Astrocyte (in vitro differentiated cells and primary cell): ENCODE results near the gene RTRAF. TPM values are rescaled to one million over a fixed set of nuclear protein-coding genes. Genes with fewer than 3 reads are reported as not detected.

Experiments
- DNase-seq: peaks from one replicate; pipeline ENCODE4 v3.0.0-alpha.2; 2010; ENCODE audit warnings: low read depth
- FAIRE-seq: peaks from 2 replicates; lab custom pipeline; 2011; peaks lifted over from hg19 to GRCh38; lab: Jason Lieb, UNC
- H2AFZ ChIP-seq: 2 replicates; pipeline ENCODE4 v1.6.0; 2012; ENCODE audit warnings: low read depth, low read length, inconsistent platforms
- H3K27ac ChIP-seq: 2 replicates; pipeline ENCODE4 v1.5.1; 2011; ENCODE audit warnings: low read depth, low read length, inconsistent platforms
- H3K27me3 ChIP-seq: 2 replicates; pipeline ENCODE4 v1.6.0; 2011; ENCODE audit warnings: low read length, inconsistent platforms; ENCODE audit not compliant: insufficient read depth
- H3K36me3 ChIP-seq: 2 replicates; pipeline ENCODE4 v1.5.1; 2011; ENCODE audit warnings: low read length, inconsistent platforms; ENCODE audit not compliant: insufficient read depth
- H3K4me1 ChIP-seq: 2 replicates; pipeline ENCODE4 v1.5.1; 2011; ENCODE audit warnings: low read length, inconsistent platforms; ENCODE audit not compliant: insufficient read depth
- H3K4me2 ChIP-seq: 2 replicates; pipeline ENCODE4 v1.6.0; 2012; ENCODE audit warnings: low read length, inconsistent platforms
- H3K4me3 ChIP-seq: 2 replicates; pipeline ENCODE4 v1.5.1; 2011; ENCODE audit warnings: low read depth, mild to moderate bottlenecking, low read length, inconsistent platforms; ENCODE audit not compliant: insufficient read depth
- H3K79me2 ChIP-seq: 2 replicates; pipeline ENCODE4 v1.6.0; 2012; ENCODE audit warnings: mild to moderate bottlenecking, low read length, inconsistent platforms; ENCODE audit not compliant: insufficient read depth
- H3K9ac ChIP-seq: 2 replicates; pipeline ENCODE4 v1.6.0; 2012; ENCODE audit warnings: mild to moderate bottlenecking, low read length, inconsistent platforms
- H3K9me3 ChIP-seq: 2 replicates; pipeline ENCODE4 v1.5.1; 2012; ENCODE audit warnings: low read depth, mild to moderate bottlenecking, low read length, inconsistent platforms; ENCODE audit not compliant: insufficient read depth
- H4K20me1 ChIP-seq: 2 replicates; pipeline ENCODE4 v1.6.0; 2012; ENCODE audit warnings: low read length, inconsistent platforms; ENCODE audit not compliant: insufficient read depth
- H3K27ac Mint-ChIP-seq: one replicate; pipeline ENCODE4 v1.8.0; 2021; ENCODE audit warnings: mild to moderate bottlenecking, mixed read lengths; ENCODE audit not compliant: unreplicated experiment
- H3K27me3 Mint-ChIP-seq: one replicate; pipeline ENCODE4 v1.8.0; 2021; ENCODE audit warnings: low read depth, mixed read lengths; ENCODE audit not compliant: unreplicated experiment
- H3K36me3 Mint-ChIP-seq: one replicate; pipeline ENCODE4 v1.8.0; 2021; ENCODE audit warnings: low read depth, mixed read lengths; ENCODE audit not compliant: unreplicated experiment
- H3K4me1 Mint-ChIP-seq: one replicate; pipeline ENCODE4 v1.8.0; 2021; ENCODE audit warnings: low read depth, mixed read lengths; ENCODE audit not compliant: unreplicated experiment
- H3K4me3 Mint-ChIP-seq: one replicate; pipeline ENCODE4 v1.8.0; 2021; ENCODE audit warnings: mild to moderate bottlenecking, moderate library complexity, mixed read lengths; ENCODE audit not compliant: unreplicated experiment
- H3K9me3 Mint-ChIP-seq: one replicate; pipeline ENCODE4 v1.8.0; 2021; ENCODE audit warnings: mild to moderate bottlenecking, mixed read lengths; ENCODE audit not compliant: unreplicated experiment
- EZH2 ChIP-seq: IDR thresholded peaks from 2 replicates; pipeline ENCODE4 v1.6.1; 2012; ENCODE audit warnings: mild to moderate bottlenecking, low read length, inconsistent platforms; ENCODE audit not compliant: insufficient read depth
- total RNA-seq: library from RNA; stranded (reverse); gene quantifications from 2 replicates; pipeline ENCODE4 v1.2.1, GENCODE V29; 2021
- TF ChIP-seq, protein P1 (sequence below): IDR thresholded peaks from 2 replicates; pipeline ENCODE4 v1.5.1; 2011; ENCODE audit warnings: low read depth, mild to moderate bottlenecking, inconsistent platforms, low read length, moderate library complexity; ENCODE audit not compliant: insufficient read depth

RTRAF gene
- total RNA-seq, 1 donor from 2014 or later: 224 TPM

- DNase-seq (no peak), FAIRE-seq (no peak)
- peaks cover 15% of the 10 kb centered on the region for H3K36me3 Mint-ChIP-seq
- Histone ChIP-seq H3K27ac (no peak overlapping the region), H3K27me3 (no peaks in the 10 kb centered on the region), H3K4me3 (no peak overlapping the region), H3K9ac (no peak overlapping the region), H3K36me3 (peaks cover 57% of the 10 kb centered on the region), H3K4me1 (peaks cover 3% of the 10 kb centered on the region), H3K9me3 (no peaks in the 10 kb centered on the region), H4K20me1 (peaks cover 9% of the 10 kb centered on the region), H3K4me2 (no peak overlapping the region), H3K79me2 (peaks cover 6% of the 10 kb centered on the region), H2AFZ (no peak overlapping the region)
- H3K27ac Mint-ChIP-seq: no peak overlapping the region
- H3K9me3 Mint-ChIP-seq: no peaks in the 10 kb centered on the region
- H3K4me1 Mint-ChIP-seq: no peaks in the 10 kb centered on the region
- no peaks in the 10 kb centered on the region for H3K27me3 Mint-ChIP-seq
- no peak overlapping the region for H3K4me3 Mint-ChIP-seq
- TF ChIP-seq, protein P1, sequence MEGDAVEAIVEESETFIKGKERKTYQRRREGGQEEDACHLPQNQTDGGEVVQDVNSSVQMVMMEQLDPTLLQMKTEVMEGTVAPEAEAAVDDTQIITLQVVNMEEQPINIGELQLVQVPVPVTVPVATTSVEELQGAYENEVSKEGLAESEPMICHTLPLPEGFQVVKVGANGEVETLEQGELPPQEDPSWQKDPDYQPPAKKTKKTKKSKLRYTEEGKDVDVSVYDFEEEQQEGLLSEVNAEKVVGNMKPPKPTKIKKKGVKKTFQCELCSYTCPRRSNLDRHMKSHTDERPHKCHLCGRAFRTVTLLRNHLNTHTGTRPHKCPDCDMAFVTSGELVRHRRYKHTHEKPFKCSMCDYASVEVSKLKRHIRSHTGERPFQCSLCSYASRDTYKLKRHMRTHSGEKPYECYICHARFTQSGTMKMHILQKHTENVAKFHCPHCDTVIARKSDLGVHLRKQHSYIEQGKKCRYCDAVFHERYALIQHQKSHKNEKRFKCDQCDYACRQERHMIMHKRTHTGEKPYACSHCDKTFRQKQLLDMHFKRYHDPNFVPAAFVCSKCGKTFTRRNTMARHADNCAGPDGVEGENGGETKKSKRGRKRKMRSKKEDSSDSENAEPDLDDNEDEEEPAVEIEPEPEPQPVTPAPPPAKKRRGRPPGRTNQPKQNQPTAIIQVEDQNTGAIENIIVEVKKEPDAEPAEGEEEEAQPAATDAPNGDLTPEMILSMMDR: no peak
Measured at GRCh38 chr14:52010173-52010693, 20.9 kb downstream of the RTRAF start.

DNA sequence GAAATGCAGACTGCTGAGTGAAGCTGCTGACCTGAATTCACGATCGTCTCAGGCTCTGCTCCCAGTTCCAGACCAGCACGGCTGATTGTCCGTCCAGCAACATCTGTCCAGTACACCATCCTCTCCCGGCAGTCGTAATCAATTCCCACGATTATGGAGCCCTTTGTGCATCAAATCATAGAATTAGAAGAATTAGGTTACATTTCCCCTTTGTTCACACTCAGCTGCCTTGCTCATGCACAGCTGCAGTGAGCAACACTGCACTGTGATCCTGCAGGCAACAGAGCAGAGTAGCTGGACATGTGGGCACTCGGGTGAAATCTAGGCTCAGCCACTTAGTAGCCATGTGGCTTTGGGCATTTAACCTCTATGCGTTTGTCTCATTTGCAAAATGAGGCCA, 22.2 kb downstream of the RTRAF start:
- Histone ChIP-seq H3K36me3 (peaks cover 48% of the 10 kb centered on the region), H3K27ac (no peak overlapping the region), H3K9ac (no peak overlapping the region), H4K20me1 (peaks cover 9% of the 10 kb centered on the region), H3K9me3 (no peaks in the 10 kb centered on the region), H3K27me3 (no peaks in the 10 kb centered on the region), H3K4me1 (peaks cover 3% of the 10 kb centered on the region), H3K4me2 (no peak overlapping the region), H3K79me2 (peaks cover 3% of the 10 kb centered on the region), H2AFZ (no peak overlapping the region), H3K4me3 (no peak overlapping the region)
- FAIRE-seq (no peak), DNase-seq (no peak)
- Mint-ChIP-seq H3K4me1 (no peaks in the 10 kb centered on the region), H3K4me3 (no peak overlapping the region), H3K36me3 (peaks cover 11% of the 10 kb centered on the region), H3K9me3 (no peaks in the 10 kb centered on the region), H3K27me3 (peaks cover 2% of the 10 kb centered on the region), H3K27ac (no peak overlapping the region)
- TF ChIP-seq, protein P1: no peak
- no peak for TF ChIP-seq EZH2

- H3K36me3 Mint-ChIP-seq: peaks cover 11% of the 10 kb centered on the region
- no peak overlapping the region for H3K4me2 ChIP-seq
- no peak for FAIRE-seq
Measured at GRCh38 chr14:52012635-52013034, 23.3 kb downstream of the RTRAF start.

More at GRCh38 chr14:52012635-52013034, 23.3 kb downstream of the RTRAF start:
- Mint-ChIP-seq H3K4me1 (no peaks in the 10 kb centered on the region), H3K27ac (no peak overlapping the region), H3K9me3 (no peaks in the 10 kb centered on the region), H3K4me3 (no peak overlapping the region), H3K27me3 (peaks cover 5% of the 10 kb centered on the region)
- peaks cover 3% of the 10 kb centered on the region for H3K4me1 ChIP-seq
- no peaks in the 10 kb centered on the region for H3K9me3 ChIP-seq
- peaks cover 7% of the 10 kb centered on the region for H4K20me1 ChIP-seq
- TF ChIP-seq, protein P1: no peak
- no peak for TF ChIP-seq EZH2
- peaks cover 3% of the 10 kb centered on the region for H3K79me2 ChIP-seq
- H3K36me3 ChIP-seq: peaks cover 39% of the 10 kb centered on the region
- H3K27ac ChIP-seq: no peak overlapping the region
- no peak overlapping the region for H3K4me3 ChIP-seq
- H3K27me3 ChIP-seq: no peaks in the 10 kb centered on the region
- no peak overlapping the region for H2AFZ ChIP-seq
- H3K9ac ChIP-seq: no peak overlapping the region
- no peak for DNase-seq
